Vagina (tissue), 2 donors: Measurements from ENCODE around the gene TLE5. TPM values are rescaled to one million over a fixed set of nuclear protein-coding genes. Genes with fewer than 3 reads are reported as not detected.

Source experiments
- DNase-seq, 2 donors: peaks; one replicate each; pipeline ENCODE4 v3.0.0-alpha.2; 2017; ENCODE audit errors: extremely low spot score in 2 of 2
- H3K27ac ChIP-seq: fragments of 200-600 bp; sonication (generic); one replicate; pipeline ENCODE4 v1.5.1; 2019
- H3K27me3 ChIP-seq: fragments of 200-600 bp; sonication (generic); one replicate; pipeline ENCODE4 v1.5.1; 2019
- H3K36me3 ChIP-seq, 2 donors: fragments of 200-600 bp; sonication (generic); one replicate each; pipeline ENCODE4 v1.5.1; 2017 to 2019
- H3K4me1 ChIP-seq: fragments of 200-600 bp; sonication (generic); one replicate; pipeline ENCODE4 v1.5.1; 2019
- H3K4me3 ChIP-seq, 2 donors: fragments of 200-600 bp; sonication (generic); 1 replicate in 1 of 2; 2 replicates in 1 of 2; pipeline ENCODE4 v1.5.1; 2016 to 2019
- H3K9me3 ChIP-seq: fragments of 200-600 bp; sonication (generic); one replicate; pipeline ENCODE4 v1.5.1; 2019
- POLR2A ChIP-seq, 2 donors: fragments of 450-650 bp; IDR thresholded peaks; one replicate each; pipeline ENCODE4 v1.6.1; 2017; ENCODE audit warnings: antibody characterized with exemption in 2 of 2, mild to moderate bottlenecking in 2 of 2, moderate library complexity in 2 of 2
- POLR2AphosphoS5 ChIP-seq, 2 donors: sonication (generic); formaldehyde crosslinking; IDR thresholded peaks; one replicate each; pipeline ENCODE4 v1.9.0; 2017; ENCODE audit warnings: antibody characterized with exemption in 2 of 2, mild to moderate bottlenecking in 2 of 2, low read depth in 1 of 2; ENCODE audit not compliant: insufficient read depth in 1 of 2
- intact Hi-C: fragments of 100-400 bp; cut with DNase I; formaldehyde crosslinking; loops from one replicate; pipeline ENCODE4 v1.15.1; 2023
- total RNA-seq: library from RNA; depleted of rRNA; stranded (reverse); fragments of >200 nt; gene quantifications from one replicate; pipeline ENCODE4 v1.2.3, GENCODE V29; 2016
- TF ChIP-seq, protein P1 (sequence below), 3 experiments: fragments of 450-650 bp in 2 of 3; fragments of 200-600 bp in 1 of 3; sonication (generic) in 1 of 3; IDR thresholded peaks; one replicate each; pipeline ENCODE4 v1.5.1; 2017 to 2019; ENCODE audit warnings: antibody characterized with exemption in 3 of 3, mild to moderate bottlenecking in 2 of 3, moderate library complexity in 2 of 3

The TLE5 gene
- total RNA-seq, 1 donor from 2014 or later = 451 TPM

DNA sequence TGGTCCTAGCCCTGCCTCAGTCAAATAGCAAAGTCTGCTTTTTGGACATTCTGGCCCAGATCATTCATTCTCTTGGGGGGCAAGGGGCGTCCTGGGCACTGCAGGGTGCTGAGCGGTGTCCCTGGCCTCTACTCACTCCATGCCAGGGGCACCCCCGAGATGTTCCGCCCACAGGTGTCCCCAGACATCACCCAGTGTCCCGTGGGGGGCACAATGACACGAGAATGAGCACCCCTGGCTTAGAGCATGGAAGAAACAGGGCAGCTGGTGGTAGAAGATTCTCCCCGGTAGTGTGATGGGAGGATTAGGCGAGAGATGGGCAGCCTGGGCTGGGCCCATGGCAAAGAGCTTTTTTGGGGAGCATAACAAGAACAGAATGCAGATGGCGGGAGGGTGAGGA, 5.3 kb upstream of the TLE5 start:
- no peaks in the 10 kb centered on the region for H3K36me3 ChIP-seq
- intact Hi-C loops = loop anchor here (5.0 kb wide), 1 partner anchor 40 kb away; no protein-coding TSS in a partner anchor
- no peak overlapping the region for H3K27ac ChIP-seq
- H3K27me3 ChIP-seq = no peaks in the 10 kb centered on the region
- H3K4me1 ChIP-seq = peaks cover 8% of the 10 kb centered on the region
- DNase-seq = no peak
- TF ChIP-seq, protein P1, sequence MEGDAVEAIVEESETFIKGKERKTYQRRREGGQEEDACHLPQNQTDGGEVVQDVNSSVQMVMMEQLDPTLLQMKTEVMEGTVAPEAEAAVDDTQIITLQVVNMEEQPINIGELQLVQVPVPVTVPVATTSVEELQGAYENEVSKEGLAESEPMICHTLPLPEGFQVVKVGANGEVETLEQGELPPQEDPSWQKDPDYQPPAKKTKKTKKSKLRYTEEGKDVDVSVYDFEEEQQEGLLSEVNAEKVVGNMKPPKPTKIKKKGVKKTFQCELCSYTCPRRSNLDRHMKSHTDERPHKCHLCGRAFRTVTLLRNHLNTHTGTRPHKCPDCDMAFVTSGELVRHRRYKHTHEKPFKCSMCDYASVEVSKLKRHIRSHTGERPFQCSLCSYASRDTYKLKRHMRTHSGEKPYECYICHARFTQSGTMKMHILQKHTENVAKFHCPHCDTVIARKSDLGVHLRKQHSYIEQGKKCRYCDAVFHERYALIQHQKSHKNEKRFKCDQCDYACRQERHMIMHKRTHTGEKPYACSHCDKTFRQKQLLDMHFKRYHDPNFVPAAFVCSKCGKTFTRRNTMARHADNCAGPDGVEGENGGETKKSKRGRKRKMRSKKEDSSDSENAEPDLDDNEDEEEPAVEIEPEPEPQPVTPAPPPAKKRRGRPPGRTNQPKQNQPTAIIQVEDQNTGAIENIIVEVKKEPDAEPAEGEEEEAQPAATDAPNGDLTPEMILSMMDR (IDR thresholded peaks at IDR 0.05) = no peak
- TF ChIP-seq POLR2AphosphoS5 (IDR thresholded peaks at IDR 0.05; ENCODE audit: insufficient read depth in 1 of 2, low read depth in 1 of 2) = no peak
- TF ChIP-seq POLR2A (IDR thresholded peaks at IDR 0.05) = no peak
- H3K4me3 ChIP-seq = no peak overlapping the region
- no peaks in the 10 kb centered on the region for H3K9me3 ChIP-seq

DNA sequence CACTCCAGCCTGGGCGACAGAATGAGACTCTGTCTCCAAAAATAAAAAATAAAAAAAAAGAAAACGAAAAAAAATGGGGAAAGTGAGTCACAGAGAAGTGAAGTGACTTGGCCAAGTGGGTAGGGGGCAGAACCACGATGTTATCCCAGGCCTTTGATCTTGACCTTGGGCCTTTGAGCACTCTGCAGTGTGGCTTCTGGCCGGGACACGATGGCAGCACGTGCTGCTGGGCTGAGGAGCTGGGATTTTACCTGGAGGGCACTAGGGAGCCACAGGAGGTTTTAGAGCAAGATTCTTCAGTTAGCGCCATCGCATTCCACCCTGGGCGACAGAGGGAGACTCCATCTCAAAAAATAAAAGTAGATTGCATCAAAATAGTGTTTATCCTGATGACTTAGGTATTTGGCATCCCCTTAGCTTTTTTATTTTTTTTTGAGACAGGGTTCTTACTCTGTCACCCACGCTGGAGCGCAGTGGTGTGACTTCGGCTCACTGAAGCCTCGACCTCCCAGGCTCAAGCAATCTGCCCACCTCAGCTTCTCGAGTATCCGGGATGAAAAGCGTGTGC, 4.3 kb upstream of the TLE5 start:
- no peaks in the 10 kb centered on the region for H3K9me3 ChIP-seq
- no peak overlapping the region for H3K27ac ChIP-seq

GRCh38 chr19:3065675-3066357, 3.5 kb upstream of the TLE5 start:
- no peaks in the 10 kb centered on the region for H3K27me3 ChIP-seq
- DNase-seq = no peak
- no peak overlapping the region for H3K27ac ChIP-seq
- peaks cover 13% of the 10 kb centered on the region for H3K4me1 ChIP-seq
- no peaks in the 10 kb centered on the region for H3K9me3 ChIP-seq
- intact Hi-C loops = loop anchor here (5.0 kb wide), 1 partner anchor 41 kb away; no protein-coding TSS in a partner anchor
- no peak overlapping the region for H3K4me3 ChIP-seq
- no peaks in the 10 kb centered on the region for H3K36me3 ChIP-seq
- TF ChIP-seq POLR2AphosphoS5 (IDR thresholded peaks at IDR 0.05; ENCODE audit: insufficient read depth in 1 of 2, low read depth in 1 of 2) = no peak
- TF ChIP-seq, protein P1 (IDR thresholded peaks at IDR 0.05) = no peak
- TF ChIP-seq POLR2A (IDR thresholded peaks at IDR 0.05) = no peak

More for the DNA sequence above, 4.3 kb upstream of the TLE5 start:
- Histone ChIP-seq H3K4me3 (no peak overlapping the region), H3K36me3 (no peaks in the 10 kb centered on the region), H3K27me3 (no peaks in the 10 kb centered on the region), H3K4me1 (peaks cover 8% of the 10 kb centered on the region)
- DNase-seq = no peak
- intact Hi-C loops = loop anchor here (5.0 kb wide), 1 partner anchor 41 kb away; no protein-coding TSS in a partner anchor
- TF ChIP-seq POLR2A (IDR thresholded peaks at IDR 0.05) (no peak), POLR2AphosphoS5 (IDR thresholded peaks at IDR 0.05; ENCODE audit: insufficient read depth in 1 of 2, low read depth in 1 of 2) (no peak)
- TF ChIP-seq, protein P1 (IDR thresholded peaks at IDR 0.05) = no peak

DNA sequence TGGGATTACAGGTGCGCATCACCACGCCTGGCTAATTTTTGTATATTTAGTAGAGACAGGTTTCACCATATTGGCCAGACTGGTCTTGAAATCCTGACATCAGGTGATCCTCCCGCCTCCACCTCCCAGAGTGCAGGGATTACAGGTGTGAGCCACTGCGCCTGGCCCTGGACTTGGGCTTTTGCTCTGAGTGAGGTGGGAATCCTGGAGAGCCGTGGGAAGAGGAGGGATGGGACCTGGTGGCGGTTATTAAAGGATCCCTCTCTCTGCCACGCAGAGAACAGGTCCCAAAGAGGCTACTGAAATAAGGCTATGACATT, 1.7 kb upstream of the TLE5 start:
- DNase-seq = no peak
- H3K36me3 ChIP-seq = peaks cover 0 to 10% of the 10 kb centered on the region in 2 donors
- no peak overlapping the region for H3K27ac ChIP-seq
- intact Hi-C loops = no loop called here
- H3K4me1 ChIP-seq = peaks cover 30% of the 10 kb centered on the region
- H3K27me3 ChIP-seq = no peaks in the 10 kb centered on the region
- no peaks in the 10 kb centered on the region for H3K9me3 ChIP-seq
- H3K4me3 ChIP-seq = no peak overlapping the region
- TF ChIP-seq POLR2A (IDR thresholded peaks at IDR 0.05) = no peak
- TF ChIP-seq, protein P1 (IDR thresholded peaks at IDR 0.05) = no peak
- TF ChIP-seq POLR2AphosphoS5 (IDR thresholded peaks at IDR 0.05; ENCODE audit: insufficient read depth in 1 of 2, low read depth in 1 of 2) = no peak
